RWPE1 (cell line): Measurements from ENCODE around the gene PLD5.

Experiments used
- CTCF ChIA-PET: fragments of 350-600 bp; sonication (Branson Sonifier 250); formaldehyde crosslinking; extraction: SDS; loops from one replicate; lab custom pipeline; 2021; lab: Yijun Ruan, JAX
- POLR2A ChIA-PET: fragments of 400-600 bp; formaldehyde crosslinking; extraction: SDS; loops from one replicate; lab custom pipeline; 2020; ENCODE audit warnings: antibody characterized with exemption; ENCODE audit not compliant: low non-redundant PET; lab: Yijun Ruan, JAX
- DNase-seq: peaks from one replicate; pipeline ENCODE4 v3.0.0; 2012; ENCODE audit warnings: low spot score
- H3K27ac ChIP-seq: fragments of 450-650 bp; 2 replicates; pipeline ENCODE4 v1.5.1; 2017
- CTCF ChIP-seq: fragments of 450-650 bp; conservative IDR thresholded peaks from 2 replicates; pipeline ENCODE4 v1.5.1; 2017; ENCODE audit warnings: low read depth, mild to moderate bottlenecking

PLD5 gene

DNA sequence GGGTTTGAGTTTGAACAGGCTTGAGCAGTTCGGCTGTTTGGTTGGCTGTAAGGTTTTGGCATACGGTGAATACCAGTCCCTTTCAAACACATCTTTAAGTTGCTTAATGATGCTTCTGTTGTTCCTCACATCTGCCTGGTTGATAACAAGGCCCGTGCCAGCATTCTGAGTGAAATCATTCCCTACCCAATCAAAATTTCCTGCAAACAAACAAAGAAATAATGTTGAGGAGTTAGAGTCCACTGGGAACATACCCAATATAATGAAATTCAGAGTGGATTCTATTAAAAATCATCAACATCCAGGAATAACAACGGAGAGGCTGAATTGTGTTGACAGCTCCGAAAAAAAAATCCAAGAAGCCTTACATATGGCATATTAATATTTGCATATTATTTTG lies 434.6 kb downstream of the PLD5 start:
- POLR2A ChIA-PET: no interaction called here
- no peak for TF ChIP-seq CTCF
- CTCF ChIA-PET: no interaction called here
- no peak overlapping the region for H3K27ac ChIP-seq
- DNase-seq: no peak

DNA sequence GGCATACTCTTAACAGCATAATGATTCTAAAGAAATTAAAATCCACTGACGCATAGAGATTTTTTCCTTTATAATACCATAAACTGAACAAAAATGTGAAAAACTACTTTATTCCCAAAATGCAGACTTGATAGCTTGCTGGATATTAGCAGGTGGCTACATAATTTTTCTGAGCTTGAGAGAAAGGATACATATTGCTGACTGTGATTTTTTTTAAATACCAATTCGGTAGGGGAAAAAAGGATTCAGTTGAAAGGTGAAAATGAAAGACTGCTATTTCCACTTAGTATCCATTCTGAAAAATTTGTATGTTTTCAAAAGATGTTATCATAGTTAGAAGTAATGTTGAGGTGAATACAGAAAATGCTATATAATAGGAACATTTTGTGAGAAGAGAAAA lies 435.6 kb downstream of the PLD5 start:
- no peak for TF ChIP-seq CTCF
- ChIA-PET POLR2A (no interaction called here), CTCF (interaction anchor here (0.6 kb wide), 1 partner anchor 596 kb away, joined by 3 read pairs; no protein-coding TSS in a partner anchor)
- H3K27ac ChIP-seq: no peak overlapping the region
- DNase-seq: no peak

- no peak for DNase-seq
- TF ChIP-seq CTCF: no peak
- ChIA-PET POLR2A (no interaction called here), CTCF (no interaction called here)
- no peak overlapping the region for H3K27ac ChIP-seq
Measured at GRCh38 chr1:242086706-242087105, 437.8 kb downstream of the PLD5 start.

- CTCF ChIA-PET: no interaction called here
- H3K27ac ChIP-seq: no peak overlapping the region
- POLR2A ChIA-PET: no interaction called here
- TF ChIP-seq CTCF: no peak
- DNase-seq: no peak
Measured at GRCh38 chr1:242086093-242086492, 438.4 kb downstream of the PLD5 start.

- POLR2A ChIA-PET: no interaction called here
- no peak for DNase-seq
- TF ChIP-seq CTCF: no peak
- CTCF ChIA-PET: no interaction called here
- H3K27ac ChIP-seq: no peak overlapping the region
Measured at GRCh38 chr1:242083742-242084141, 440.8 kb downstream of the PLD5 start.

DNA sequence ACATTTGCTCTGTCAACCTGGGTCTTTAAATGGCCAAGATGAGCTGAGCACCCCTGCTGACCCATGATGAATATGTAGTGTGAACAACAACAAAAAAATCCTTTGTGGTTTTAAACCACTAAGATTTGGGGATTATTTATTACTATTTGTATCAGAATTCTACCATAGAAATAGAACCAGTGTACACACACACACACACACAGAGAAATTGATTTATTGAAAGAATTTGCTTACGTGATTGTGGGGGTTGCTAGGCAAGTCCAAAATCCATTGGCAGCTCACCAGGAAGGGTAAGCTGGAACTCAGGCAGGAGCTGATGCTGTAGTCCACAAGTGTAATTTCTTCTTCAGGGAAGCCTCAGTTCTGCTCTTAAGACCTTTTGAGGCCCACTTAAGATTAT lies 443.1 kb downstream of the PLD5 start:
- DNase-seq: no peak
- POLR2A ChIA-PET: no interaction called here
- CTCF ChIA-PET: no interaction called here
- H3K27ac ChIP-seq: no peak overlapping the region
- TF ChIP-seq CTCF: no peak

- no peak overlapping the region for H3K27ac ChIP-seq
- no peak for TF ChIP-seq CTCF
- ChIA-PET POLR2A (no interaction called here), CTCF (no interaction called here)
- no peak for DNase-seq
Measured at GRCh38 chr1:242065813-242066212, 458.7 kb downstream of the PLD5 start.
